ENCODE results near the gene SDHA.
"Not testable (repeated sequence)": the region's sequence is repeated elsewhere in the genome, so short reads cannot be mapped to it uniquely, and the experiment has no call there.

DNA sequence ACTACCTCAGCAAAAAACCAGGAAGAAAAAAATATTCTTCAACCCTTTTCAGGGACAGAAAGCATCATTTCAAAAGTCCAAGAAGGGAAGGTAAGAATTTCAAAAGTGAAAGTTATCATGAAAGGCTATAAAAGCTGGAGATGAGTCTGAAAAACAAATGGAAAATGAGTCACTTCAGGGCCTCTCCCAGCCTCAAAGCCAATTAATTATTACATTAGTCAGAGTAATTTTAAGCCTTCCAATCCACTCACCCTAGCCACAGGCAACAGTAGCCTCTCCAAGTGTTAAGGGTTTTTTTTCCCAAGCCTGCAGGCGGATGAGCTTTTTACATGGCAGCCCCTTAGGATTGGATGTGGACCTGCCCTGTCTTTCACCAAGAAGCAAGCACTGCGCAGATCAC, 2.9 kb upstream of the SDHA start:
- not testable (repeated sequence) for TF ChIP-seq POLR2A (IDR thresholded peaks at IDR 0.05; ENCODE audit: low read length); GATA1 (IDR thresholded peaks at IDR 0.05; ENCODE audit: low read depth, low read length)
